GM18498 (cell line): ENCODE results near the gene NAALADL2.
"Not testable (repeated sequence)": the region's sequence is repeated elsewhere in the genome, so short reads cannot be mapped to it uniquely, and the experiment has no call there.

Experiments used
- ATAC-seq: cut with Tn5 transposase; IDR thresholded peaks from one replicate; pipeline ENCODE4 v1.9.1; 2021; ENCODE audit warnings: mild to moderate bottlenecking, moderate library complexity; ENCODE audit not compliant: unreplicated experiment

The NAALADL2 gene

DNA sequence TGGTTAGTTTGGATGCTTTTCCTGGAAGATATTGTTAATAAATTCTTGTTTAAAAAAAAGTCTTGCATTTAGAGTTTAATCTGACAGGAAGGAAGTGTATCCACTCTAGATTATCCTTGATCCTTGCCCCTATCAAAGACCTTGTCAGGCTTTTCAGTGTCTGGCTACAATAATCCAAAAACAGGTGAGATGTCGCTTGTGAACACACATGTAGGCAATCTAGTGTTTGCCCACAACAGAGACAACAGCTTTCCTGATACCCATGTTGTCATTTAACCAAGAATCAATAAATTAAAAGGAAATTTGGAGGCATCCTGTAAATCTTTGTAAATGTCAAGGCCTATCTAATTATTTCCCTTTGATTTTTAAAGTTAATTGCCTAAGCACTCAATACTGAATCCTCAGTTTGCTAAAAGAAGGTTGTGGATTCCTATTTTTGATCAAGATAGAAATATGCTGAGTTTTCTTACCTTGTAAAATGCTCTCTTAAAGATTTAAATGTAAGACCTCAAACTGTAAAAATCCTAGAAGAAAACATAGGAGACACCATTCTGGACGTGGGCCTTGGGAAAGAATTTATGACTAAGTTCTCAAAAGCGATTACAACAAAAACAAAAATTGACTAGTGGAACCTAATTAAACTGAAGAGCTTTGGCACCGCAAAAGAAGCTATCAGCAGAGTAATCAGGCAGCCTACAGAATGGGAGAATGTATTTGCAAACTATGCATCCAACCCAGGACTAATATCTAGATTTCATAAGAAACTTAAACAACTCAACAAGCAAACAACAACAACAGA, 207.7 kb downstream of the NAALADL2 start:
- no peak for ATAC-seq

DNA sequence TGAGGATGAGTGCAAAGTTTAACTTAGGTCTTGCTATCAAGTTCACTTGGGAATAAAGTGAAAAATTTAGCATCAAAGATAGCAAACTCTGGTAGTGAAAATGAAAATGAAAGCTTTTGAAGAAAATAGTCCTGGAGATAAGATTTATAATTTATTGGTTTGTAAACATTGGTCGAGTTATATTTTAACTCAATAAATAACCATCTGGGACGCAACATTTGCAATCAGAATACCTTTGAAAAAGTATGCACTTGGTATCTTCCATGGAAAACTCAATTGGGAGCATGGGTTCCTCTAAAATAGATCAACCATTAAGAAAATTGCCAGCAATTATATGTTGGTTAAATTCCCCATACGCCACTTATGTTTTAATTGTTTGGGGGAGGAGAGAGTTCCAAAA, 209.5 kb downstream of the NAALADL2 start:
- ATAC-seq, result no peak

DNA sequence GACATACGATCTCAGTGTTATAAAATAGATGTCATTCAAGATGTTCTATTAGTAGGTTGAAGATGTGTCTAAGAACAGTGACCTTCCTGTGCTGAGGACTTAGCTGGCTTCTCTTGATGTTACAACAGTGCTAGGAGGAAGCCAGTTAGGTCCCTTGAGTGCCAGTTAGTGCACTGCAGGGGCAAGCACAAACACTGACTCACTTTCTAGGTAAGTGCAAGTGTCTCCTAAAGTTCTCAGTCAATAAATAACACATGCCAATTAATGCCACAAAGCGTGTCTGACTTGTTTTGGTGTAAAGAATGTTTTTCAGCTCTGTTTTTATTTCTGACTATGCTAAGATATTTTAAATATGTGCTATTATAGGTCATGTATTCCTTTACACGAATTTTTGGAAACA, 211.8 kb downstream of the NAALADL2 start:
- ATAC-seq, result no peak

DNA sequence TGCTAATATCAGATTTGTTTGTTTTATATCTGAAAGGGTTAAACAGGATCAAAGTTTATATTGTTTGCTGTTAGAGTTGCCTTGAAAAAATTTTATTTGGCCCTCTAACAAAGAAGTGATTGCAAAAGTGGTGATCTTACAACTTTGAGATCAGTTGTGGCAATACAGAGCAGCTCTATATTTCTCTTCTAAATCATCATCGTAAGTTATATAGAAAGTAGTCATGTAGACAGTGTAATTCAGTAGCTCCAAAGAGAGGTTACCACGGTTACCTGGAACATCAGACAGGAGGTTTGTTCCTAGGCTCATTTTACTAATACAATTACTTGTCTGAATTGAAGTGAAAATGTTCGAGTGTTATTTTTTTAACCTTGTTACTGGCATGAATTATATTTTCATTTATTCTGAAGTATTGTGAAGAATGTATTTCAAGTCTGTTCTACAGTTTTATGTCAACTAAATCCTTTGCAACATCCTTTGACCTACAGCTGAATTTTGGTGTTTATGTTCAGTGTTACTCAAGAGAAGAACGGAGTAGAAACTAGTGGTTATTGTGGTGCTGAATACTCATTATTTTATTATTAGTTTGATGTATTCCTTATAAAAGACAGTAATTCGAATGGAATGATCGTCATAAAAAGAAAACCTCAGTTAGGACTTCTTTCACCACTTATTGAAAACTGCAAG, 214.2 kb downstream of the NAALADL2 start:
- no peak for ATAC-seq

DNA sequence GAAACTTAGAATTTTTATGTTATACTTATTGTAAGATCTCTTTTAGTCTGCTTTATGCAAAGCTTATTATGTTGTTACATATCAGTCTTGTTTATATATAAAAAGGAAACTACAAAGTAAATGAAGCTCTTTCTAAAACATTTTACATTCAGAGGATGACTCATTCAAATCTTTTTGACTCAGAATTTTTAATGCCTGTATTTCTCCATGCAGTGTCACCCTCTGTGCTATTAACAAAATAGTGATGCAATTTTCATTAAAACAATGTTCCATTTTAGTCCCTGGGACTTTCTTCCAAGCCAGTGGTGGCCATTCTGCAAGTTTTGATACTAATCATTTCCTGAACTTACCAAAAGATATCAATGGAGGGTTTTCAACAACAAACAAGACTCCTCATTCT, 216.1 kb downstream of the NAALADL2 start:
- ATAC-seq, result no peak

DNA sequence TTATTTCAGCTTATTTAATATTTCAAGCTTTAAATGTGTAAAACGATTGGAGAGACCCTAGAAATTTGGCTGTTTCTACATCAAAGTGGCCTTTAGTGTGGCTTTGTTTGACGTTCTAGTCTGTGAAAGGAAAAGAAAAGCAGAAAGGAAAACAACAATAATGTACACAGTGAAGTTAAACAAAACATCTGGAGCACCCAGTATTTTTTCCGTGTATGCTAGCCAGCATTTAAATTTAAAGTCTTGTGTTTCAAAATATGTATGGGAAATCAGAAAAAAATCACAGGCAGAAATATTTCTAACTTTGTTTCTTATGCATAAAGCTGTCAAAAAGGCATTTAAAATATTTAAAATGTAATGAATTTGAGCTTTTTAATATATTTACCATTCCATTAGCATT, 218.1 kb downstream of the NAALADL2 start:
- ATAC-seq, result no peak

DNA sequence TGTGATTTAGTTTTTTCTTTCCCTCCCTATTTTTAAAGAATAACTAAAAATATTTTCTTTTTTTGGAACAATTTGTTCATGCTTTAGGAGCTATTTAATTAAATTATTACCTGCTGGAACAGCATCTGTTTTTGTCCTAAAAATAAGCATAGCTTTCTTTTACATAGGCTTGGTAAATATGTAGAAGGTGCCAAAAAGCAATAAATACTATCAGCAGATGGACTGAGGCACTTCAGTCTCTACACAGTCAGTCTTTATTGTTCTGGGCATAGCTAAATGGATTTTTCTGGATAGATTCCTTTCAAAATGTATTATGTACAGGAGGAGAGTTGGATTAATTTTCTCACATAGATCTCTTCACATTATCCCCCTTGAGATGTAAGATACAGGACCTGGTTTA, 223.5 kb downstream of the NAALADL2 start:
- ATAC-seq, result no peak

DNA sequence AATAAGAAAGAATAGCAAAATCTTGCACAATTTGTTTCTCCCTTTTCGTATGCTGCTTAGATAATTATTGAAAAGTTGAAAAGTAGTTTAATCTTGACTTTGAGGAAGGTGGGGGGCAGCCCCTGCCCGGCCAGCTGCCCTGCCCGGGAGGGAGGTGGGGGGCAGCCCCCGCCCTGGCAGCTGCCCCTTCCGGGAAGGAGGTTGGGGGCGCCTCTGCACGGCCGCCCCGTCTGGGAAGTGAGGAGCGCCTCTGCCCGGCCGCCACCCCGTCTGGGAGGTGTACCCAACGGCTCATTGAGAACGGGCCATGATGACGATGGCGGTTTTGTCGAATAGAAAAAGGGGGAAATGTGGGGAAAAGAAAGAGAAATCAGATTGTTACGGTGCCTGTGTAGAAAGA, 228.0 kb downstream of the NAALADL2 start:
- not testable (repeated sequence) for ATAC-seq

DNA sequence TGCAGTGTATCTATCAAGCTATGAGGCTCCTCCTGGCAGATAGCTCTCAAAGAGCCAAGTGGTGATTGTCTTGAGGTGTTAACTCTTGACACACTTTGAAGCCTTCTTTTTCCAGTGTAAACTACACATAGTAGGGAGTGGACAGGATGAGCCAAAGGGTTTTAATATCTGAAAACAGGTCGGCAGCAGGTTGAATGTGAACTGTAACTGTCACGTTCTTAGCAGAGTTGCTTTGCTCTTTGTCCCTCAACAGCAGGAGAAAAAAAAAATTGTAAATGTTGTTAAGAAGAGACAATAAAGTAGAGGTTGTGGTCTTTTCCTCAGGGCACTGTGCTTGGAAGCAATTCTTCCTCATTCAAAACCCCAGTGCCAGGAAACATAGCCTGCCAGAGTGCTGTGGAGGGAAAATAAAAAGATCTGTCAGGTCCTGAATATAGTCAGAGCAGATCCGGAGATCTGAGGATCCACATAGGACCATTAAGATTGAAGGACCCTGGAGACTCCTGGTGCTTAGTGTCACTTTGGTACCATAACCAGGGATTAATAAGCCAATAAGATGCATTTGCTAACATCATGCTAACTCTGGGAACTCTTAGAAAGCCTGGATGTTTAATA, 229.7 kb downstream of the NAALADL2 start:
- no peak for ATAC-seq

DNA sequence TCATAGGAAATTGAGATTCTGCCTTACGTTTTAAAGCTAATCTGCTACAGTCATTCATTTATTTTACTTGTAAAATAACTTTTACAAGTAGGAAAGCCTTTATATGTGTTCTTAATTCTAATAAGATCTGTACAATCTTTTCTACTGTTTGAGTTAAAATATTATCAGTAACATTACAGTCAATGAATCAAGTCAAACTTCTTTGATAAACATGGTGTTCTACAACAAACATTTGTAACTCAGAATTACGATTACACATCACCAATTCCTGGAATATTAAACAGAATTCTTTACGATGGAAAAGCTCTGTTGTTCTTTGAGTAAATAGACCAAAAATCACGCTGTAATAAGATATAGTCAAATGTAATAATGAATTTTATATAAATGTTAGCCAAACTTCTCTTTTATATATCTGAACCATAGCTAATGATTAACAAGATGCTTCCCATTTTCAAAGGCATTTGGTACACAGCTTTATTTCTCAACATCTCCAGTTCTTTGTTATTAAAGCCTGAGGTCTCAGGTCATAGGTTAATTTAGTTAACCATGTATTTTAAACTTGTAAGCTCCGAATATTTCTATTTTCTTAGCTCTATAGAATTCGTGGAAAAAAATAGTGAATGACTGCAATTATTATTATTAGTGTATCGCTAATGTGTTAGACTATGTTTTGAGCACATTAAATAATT, 232.4 kb downstream of the NAALADL2 start:
- ATAC-seq, result no peak

DNA sequence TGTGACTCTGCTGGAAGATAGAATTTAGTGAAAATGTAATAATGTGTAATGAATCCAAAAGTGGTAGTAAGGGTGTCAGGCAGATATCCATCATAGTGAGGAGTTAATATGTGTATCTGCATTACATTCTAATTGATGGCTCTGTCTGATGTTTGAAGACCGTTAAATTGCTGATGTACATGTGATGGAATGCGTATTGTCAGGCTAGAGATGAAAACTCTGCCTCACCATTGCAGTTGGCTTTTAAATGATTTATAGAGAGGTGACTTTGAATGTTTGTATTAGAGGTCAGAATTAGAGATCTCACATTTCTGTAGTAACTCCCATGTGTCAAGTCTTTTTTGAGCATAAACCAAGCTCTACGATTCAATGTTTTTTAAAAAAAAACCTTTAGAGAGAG, 234.6 kb downstream of the NAALADL2 start:
- ATAC-seq, result no peak

DNA sequence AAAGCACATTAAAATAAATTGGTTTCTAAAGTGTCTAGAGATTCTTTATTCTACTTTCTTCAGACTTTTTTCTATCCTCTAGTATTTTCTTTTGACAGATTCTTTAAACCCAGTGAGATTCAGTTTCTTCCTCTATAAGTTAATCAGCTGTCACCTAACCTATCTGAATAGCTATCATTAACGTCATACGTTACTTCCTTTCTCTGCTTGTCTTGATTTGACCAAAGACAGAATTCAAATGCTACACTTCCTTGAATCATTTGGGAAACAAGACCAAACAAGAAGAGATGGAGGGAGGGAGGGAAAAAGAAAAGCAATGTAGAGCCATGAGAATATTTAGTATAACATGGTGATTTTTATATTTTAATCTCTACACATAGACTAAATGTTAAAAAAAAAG, 235.2 kb downstream of the NAALADL2 start:
- ATAC-seq, result no peak

DNA sequence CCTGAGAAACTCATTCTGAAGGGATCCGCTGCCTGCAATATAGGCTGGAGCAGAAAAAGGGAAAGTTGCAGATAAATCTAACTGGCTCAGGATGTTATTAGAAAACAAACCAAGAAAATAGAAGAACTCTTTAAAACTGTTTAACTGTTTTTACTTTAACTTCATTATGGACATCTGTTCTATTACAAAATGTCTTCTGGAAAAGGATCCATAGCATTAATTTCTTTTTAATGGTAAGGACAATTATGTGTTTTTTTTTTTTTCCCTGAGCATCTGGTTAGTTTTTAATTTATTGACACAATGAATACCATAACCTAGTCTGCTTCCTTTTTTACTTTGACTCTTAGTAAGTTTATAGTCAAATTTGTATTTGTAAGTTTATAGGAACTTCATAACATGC, 239.5 kb downstream of the NAALADL2 start:
- no peak for ATAC-seq

DNA sequence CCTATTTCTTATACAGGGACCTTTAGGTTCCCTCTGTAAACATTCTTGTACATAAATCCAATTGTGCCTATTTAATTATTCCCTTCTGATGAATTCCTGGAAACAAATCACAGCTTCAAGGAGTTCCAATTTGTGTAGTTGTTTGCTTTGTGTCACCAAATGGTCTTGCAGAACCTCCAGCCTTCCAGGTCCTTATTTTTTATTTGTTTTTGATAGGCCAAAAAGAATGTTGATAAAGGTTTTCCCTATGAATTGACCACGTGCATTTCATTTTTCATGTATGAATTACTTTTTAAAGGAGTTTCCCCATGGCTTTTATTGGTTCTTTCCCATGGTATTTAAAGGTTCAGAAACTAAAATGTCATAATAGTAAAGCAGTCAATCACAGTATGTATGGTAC, 243.0 kb downstream of the NAALADL2 start:
- no peak for ATAC-seq

DNA sequence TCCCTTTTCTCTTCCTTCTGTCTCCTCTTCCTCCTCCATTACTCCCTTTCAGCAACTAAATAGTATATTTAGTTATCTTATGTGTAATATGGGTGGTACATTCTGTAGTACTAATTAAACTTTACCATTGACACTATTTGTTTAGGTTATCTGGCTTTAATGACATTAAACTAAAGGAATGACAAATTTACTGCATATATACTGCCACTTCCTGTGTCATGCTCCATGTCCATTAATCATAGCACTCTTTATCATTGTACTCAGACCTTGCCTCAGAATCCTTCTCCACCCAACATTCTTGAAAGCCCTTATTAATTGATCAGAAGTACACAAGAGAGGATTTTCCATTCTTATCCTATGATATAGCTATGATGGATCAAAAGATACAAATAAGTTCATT, 244.2 kb downstream of the NAALADL2 start:
- ATAC-seq, result no peak

DNA sequence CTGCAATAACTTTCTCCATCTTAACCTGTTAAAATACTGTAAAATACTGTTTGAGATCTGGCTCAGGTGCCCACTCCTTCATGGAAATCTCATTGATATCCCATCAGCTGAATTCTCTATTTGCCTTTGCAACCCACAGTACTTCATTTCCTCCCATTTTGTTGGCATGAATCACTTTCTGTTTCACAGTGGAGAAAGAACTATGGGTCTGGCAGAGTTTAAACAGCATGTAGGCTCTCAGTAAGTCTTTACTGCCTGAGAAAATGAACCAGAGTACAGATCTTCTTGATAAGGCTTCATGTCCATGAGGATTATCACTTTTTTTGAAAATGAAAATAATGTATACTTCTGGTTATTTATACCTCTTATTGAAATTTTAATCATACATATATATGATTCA, 245.9 kb downstream of the NAALADL2 start:
- no peak for ATAC-seq

DNA sequence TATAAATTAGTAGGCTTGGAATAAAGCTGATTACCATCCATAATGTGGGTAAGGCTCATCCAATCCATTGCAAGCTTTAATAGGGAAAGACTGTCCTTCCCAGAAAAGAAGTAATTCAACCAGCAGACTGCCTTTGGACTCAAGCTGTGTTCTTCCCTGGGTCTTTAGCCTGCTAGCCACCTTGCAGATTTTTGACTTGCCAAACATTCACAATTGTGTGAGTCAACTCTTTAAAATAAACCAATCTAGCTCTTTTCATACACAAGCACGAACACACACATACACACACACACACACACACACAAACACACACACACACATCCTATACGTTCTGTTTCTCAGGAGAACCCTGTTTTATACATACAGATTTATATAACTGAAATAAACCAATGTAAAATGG, 248.1 kb downstream of the NAALADL2 start:
- ATAC-seq, result no peak

DNA sequence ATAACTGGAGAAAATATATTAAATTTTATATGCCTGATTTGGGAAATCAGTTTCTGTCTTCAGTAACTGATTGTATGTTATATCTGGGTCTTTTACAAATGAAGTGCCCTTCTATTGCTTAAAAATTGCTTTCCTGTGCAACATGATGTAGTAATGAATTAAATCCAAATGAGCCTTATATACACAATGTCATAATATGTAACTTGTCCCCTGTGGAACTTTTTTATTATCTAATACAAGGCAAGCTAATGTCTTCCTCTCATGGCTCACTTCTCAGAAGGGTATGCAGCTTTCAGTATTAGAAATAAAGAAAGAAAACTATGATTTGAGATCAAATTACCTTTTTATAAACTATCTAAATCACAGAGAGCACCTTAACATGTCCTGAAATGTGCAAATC, 248.9 kb downstream of the NAALADL2 start:
- no peak for ATAC-seq

DNA sequence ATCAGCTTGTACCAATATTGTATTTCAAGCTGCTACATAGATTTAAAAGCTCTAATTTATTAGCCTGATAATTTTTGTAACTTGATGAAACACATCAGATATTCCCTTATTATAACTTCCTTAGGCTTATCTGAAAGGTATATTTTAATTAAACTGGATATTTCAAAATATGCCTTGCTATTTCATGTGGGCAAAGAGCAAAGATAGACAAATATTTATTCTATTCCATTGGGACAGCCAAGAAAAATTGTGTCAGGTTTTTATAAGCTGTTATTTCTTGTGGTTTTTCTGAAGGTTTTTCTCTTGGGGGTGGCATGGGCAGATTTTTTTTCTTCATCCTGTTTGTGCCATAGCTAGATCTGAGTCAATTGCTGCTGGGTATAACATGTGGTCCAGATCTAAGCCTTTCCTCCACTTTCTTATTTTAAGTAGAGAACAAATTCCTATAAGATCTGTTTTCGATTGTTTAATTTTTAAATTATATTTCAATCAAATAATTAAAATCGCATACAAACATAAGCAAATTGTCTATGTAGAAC, 249.5 kb downstream of the NAALADL2 start:
- ATAC-seq, result no peak

DNA sequence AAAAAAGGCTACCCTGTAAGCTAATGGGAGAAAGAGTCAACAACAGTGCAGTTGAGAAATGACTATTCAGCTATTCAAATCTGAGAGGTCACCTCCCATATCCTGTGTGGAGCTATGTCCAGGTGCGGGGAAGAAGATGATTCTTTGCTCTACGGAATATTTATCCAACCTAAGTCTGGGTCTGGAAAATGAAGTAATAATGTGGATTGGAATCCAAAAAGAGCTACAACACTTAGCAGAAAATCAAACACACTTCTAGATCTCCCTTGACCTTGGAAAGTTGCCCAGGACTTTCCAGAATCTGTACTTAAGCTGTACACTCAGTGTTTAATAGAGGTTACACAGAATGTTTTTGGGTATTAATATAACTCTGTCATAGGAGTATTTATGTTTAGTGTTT, 251.9 kb downstream of the NAALADL2 start:
- ATAC-seq, result no peak

DNA sequence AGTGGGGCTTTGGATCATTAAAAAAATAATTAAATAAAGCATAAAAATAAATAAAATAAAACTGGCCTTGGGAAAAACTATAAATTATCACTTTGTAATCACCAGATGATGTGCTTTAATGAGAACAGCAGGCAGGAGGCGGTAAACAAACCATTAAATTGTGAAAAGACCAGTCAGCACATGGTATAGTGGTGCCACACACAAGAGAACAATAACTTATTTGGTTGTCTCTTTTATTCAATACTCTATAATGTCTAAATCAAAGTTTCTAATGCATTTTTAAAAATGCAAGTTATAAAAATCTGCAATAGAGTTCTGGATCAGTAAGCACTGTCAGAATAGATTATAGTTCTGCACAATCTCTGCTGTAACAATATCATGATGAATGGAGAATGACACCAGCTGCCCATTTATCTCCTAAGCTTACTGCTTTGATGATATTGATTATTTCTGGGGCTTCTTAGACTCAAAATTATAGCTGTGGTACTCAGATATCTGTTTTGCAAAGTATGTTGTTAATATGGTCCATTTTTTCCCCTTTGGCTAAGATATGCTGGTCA, 259.3 kb downstream of the NAALADL2 start:
- ATAC-seq, result no peak
